Adrenal gland (tissue), 12 donors: ENCODE measurements around the gene TEX13D. TPM values are rescaled to one million over a fixed set of nuclear protein-coding genes. Genes with fewer than 3 reads are reported as not detected.
"Not testable (repeated sequence)": the region's sequence is repeated elsewhere in the genome, so short reads cannot be mapped to it uniquely, and the experiment has no call there.

Experiments
- DNase-seq, 7 donors: peaks; one replicate each; pipeline ENCODE4 v3.0.0-alpha.2; 2019 to 2020
- H3K27ac ChIP-seq, 5 donors: fragments of 200-600 bp; sonication (generic) in 4 of 5; 1 replicate in 3 of 5; 2 replicates in 2 of 5; pipeline versions ENCODE4 v1.5.1 to v1.8.0; 2016 to 2020; ENCODE audit warnings: mild to moderate bottlenecking in 1 of 5
- H3K27me3 ChIP-seq: fragments of 200-600 bp; 2 replicates; pipeline ENCODE4 v1.8.0; 2021
- H3K36me3 ChIP-seq, 2 donors: fragments of 200-600 bp; replicated peaks in 1 of 2; 1 replicate in 1 of 2; 2 replicates in 1 of 2; pipeline versions ENCODE4 v1.5.1 to v1.8.0; 2018 to 2022
- H3K4me1 ChIP-seq, 2 donors: fragments of 200-600 bp; replicated peaks in 1 of 2; 1 replicate in 1 of 2; 2 replicates in 1 of 2; pipeline versions ENCODE4 v1.5.1 to v1.8.0; 2018 to 2021
- H3K4me3 ChIP-seq, 4 donors: fragments of 200-600 bp; sonication (generic) in 3 of 4; one replicate each; pipeline ENCODE4 v1.5.1; 2016 to 2018
- H3K9me3 ChIP-seq, 3 donors: fragments of 200-600 bp; sonication (generic) in 1 of 3; replicated peaks in 1 of 3; 1 replicate in 2 of 3; 2 replicates in 1 of 3; pipeline versions ENCODE4 v1.5.1 to v1.8.0; 2016 to 2021
- POLR2A ChIP-seq, 2 donors: fragments of 450-650 bp; IDR thresholded peaks; one replicate each; pipeline ENCODE4 v1.6.1; 2017; ENCODE audit warnings: antibody characterized with exemption in 2 of 2, mild to moderate bottlenecking in 2 of 2, moderate library complexity in 1 of 2
- WGBS, 4 donors: extraction: QIAGEN DNeasy Blood & Tissue Kit in 2 of 4; methylation state at CpG; one replicate each; pipeline versions ENCODE4 v1.1.5 to v1.1.7; 2013 to 2017; 5-methylcytosine and 5-hydroxymethylcytosine counted together
- intact Hi-C, 2 donors: fragments of 100-400 bp; cut with DNase I; formaldehyde crosslinking; loops; one replicate each; pipeline versions ENCODE4 v1.14.1 to v1.15.0; 2022 to 2023
- polyA plus RNA-seq, 3 donors: library from polyadenylated mRNA; stranded (reverse); fragments of 200-250 nt in 2 of 3; fragments of 350-450 nt in 1 of 3; fragmentation: Illumina TruSeq in 1 of 3; extraction: RNeasy Lipid Tissue Mini Kit (QIAGEN cat#74804) in 1 of 3; gene quantifications; one replicate each; pipeline ENCODE4 v1.2.3, GENCODE V29; 2013 to 2014
- total RNA-seq, 9 donors: library from RNA; depleted of rRNA in 4 of 9; stranded (reverse); fragments of >200 nt in 4 of 9; fragments of 120-200 nt in 1 of 9; fragmentation: NEBNext Ultra II Directional in 1 of 9; extraction: Animal tissue kit (Norgen Biotek cat#: 25700) in 1 of 9; gene quantifications; one replicate each; pipeline versions ENCODE4 v1.1.0 to v1.2.4, GENCODE V29; 2013 to 2023
- TF ChIP-seq, protein P1 (sequence below), 6 experiments: fragments of 450-650 bp in 4 of 6; fragments of 200-600 bp in 2 of 6; sonication (generic) in 1 of 6; IDR thresholded peaks; 1 replicate in 5 of 6; 2 replicates in 1 of 6; pipeline versions ENCODE4 v1.5.1 to v1.8.0; 2016 to 2021; ENCODE audit warnings: antibody characterized with exemption in 6 of 6, mild to moderate bottlenecking in 2 of 6, moderate library complexity in 1 of 6
- donor health status: healthy with polysubstance abuse.
- donor health status: Bipolar disorder and iron deficiency.
- donor health status: DM: yes; HTN: yes; CAD: no.
- donor health status: DM: no; HTN: no; CAD: no.
- donor health status: DM: no; HTN: no; CAD: no.
- donor health status: DM: yes; HTN: yes; CAD: no.

The TEX13D gene
- total and polyA plus RNA-seq, 12 donors, result not detected

GRCh38 chrX:124333862-124334261 is 1.4 kb downstream of the TEX13D start:
- 78 to 92% (median 79%) methylated on average over 6 of the region's 6 CpGs; no CpG with 5 or more reads in 1 of the 4 donors for WGBS, 4 donors
- no peak overlapping the region for H3K4me3 ChIP-seq
- no peak overlapping the region for H3K27ac ChIP-seq
- no peaks in the 10 kb centered on the region for H3K9me3 ChIP-seq
- H3K4me1 ChIP-seq, result no peaks in the 10 kb centered on the region
- TF ChIP-seq POLR2A (IDR thresholded peaks at IDR 0.05), result no peak
- TF ChIP-seq, protein P1, sequence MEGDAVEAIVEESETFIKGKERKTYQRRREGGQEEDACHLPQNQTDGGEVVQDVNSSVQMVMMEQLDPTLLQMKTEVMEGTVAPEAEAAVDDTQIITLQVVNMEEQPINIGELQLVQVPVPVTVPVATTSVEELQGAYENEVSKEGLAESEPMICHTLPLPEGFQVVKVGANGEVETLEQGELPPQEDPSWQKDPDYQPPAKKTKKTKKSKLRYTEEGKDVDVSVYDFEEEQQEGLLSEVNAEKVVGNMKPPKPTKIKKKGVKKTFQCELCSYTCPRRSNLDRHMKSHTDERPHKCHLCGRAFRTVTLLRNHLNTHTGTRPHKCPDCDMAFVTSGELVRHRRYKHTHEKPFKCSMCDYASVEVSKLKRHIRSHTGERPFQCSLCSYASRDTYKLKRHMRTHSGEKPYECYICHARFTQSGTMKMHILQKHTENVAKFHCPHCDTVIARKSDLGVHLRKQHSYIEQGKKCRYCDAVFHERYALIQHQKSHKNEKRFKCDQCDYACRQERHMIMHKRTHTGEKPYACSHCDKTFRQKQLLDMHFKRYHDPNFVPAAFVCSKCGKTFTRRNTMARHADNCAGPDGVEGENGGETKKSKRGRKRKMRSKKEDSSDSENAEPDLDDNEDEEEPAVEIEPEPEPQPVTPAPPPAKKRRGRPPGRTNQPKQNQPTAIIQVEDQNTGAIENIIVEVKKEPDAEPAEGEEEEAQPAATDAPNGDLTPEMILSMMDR (IDR thresholded peaks at IDR 0.05), result no peak
- no peaks in the 10 kb centered on the region for H3K36me3 ChIP-seq
- intact Hi-C loops, result no loop called here
- DNase-seq, result no peak
- peaks cover 10% of the 10 kb centered on the region for H3K27me3 ChIP-seq

- H3K4me1 ChIP-seq, DNase-seq, H3K4me3 ChIP-seq, H3K27ac ChIP-seq, H3K9me3 ChIP-seq, H3K36me3 ChIP-seq, intact Hi-C loops, H3K27me3 ChIP-seq: not testable (repeated sequence)
- WGBS, 4 donors, result 57 to 86% (median 85%) methylated on average over 2 of the region's 2 CpGs
These were observed 2.1 kb downstream of the TEX13D start for GRCh38 chrX:124334555-124334954.

DNA sequence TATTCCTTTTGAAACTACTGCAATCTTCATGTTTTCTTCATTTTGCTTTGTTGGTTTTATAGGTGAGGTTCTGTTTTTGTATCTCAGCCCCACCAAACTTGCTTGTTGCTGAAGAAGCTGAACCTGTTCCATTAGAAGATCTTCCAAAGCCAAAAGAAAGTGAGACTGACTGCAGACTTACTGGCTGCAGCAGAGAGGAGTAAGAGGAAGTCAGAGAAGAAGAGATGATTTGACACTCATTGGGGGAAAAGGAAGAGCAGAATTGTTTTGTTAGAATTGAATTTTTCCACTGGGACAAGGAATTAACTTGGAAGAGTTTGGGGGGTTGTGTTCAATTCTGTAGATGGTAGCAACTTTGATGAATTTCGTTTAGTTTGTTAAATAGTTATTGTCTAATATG is 3.1 kb downstream of the TEX13D start:
- no peak for DNase-seq
- no peaks in the 10 kb centered on the region for H3K9me3 ChIP-seq
- TF ChIP-seq, protein P1 (IDR thresholded peaks at IDR 0.05), result no peak
- no peak for TF ChIP-seq POLR2A (IDR thresholded peaks at IDR 0.05)

DNA sequence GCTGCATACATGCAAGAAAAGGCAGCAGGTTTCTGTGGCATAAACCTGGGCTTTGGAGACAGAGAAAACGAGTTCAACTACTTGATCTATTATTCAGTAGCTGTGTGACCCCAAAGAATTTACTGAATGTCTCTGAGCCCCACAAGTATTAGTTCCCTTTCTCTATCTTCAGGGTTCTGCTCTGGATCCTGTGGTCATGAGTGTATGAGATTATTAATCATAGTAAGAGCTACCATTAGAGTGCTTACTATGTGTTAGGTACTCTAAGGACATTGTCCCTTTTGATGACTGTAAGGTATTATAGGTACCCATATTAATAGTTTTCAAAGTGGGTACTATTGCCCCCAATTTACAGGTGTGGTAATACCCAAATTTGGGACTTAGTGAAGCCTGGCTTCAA is 5.5 kb downstream of the TEX13D start:
- Histone ChIP-seq H3K4me1 (no peaks in the 10 kb centered on the region), H3K36me3 (no peaks in the 10 kb centered on the region), H3K27ac (no peak overlapping the region), H3K27me3 (peaks cover 6% of the 10 kb centered on the region), H3K9me3 (no peaks in the 10 kb centered on the region), H3K4me3 (no peak overlapping the region)
- intact Hi-C loops, result no loop called here
- TF ChIP-seq, protein P1 (IDR thresholded peaks at IDR 0.05), result no peak
- TF ChIP-seq POLR2A (IDR thresholded peaks at IDR 0.05), result no peak
- no peak for DNase-seq
- WGBS, 4 donors, result 18 to 20% (median 19%) methylated on average over 1 of the region's 1 CpG; no CpG with 5 or more reads in 1 of the 4 donors

More for the DNA sequence above, 3.1 kb downstream of the TEX13D start:
- no peaks in the 10 kb centered on the region for H3K4me1 ChIP-seq
- intact Hi-C loops, result no loop called here
- no peak overlapping the region for H3K4me3 ChIP-seq
- H3K27me3 ChIP-seq, result peaks cover 6% of the 10 kb centered on the region
- H3K36me3 ChIP-seq, result no peaks in the 10 kb centered on the region
- H3K27ac ChIP-seq, result no peak overlapping the region
- WGBS, 4 donors, result 25 to 47% (median 37%) methylated on average over 1 of the region's 1 CpG

DNA sequence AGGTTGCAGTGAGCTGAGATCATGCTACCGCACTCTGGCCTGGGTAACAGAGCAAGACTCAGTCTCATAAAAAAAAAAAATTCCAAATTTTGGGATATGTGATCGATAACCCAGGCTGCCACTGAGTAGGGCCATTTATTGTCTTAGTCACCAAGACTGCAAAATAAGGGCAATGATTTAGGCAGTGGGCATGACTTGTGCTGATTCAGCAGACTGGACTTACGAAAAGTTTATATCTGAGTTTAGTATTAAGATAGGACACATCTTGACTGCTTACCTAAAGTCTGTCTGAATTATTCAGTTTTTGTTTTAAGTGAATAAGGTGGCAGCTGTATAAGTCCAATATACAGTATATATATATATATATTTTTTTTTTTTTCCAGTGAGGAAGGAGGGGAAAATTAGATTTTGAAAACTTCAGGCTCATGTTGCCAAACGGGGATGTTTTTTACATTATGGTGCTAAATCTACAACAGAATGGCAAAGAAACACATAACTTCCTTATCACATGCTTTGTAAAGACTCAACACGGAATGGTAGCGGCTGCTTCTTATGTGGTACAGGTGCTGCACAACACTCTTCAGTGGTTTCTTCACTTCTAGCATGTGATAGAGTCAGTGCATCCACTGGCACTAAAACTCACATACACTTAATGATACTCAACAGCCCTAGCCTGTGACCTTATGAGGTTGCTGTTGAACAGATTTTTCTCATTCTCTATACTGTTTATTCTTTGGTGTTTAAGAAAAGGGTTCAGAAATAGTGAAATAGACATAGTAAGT is 6.5 kb downstream of the TEX13D start:
- WGBS, 4 donors, result 72 to 91% (median 81%) methylated on average over 6 of the region's 6 CpGs
- no peak for DNase-seq
- no peaks in the 10 kb centered on the region for H3K4me1 ChIP-seq
- H3K27me3 ChIP-seq, result peaks cover 6% of the 10 kb centered on the region
- H3K36me3 ChIP-seq, result no peaks in the 10 kb centered on the region
- no peaks in the 10 kb centered on the region for H3K9me3 ChIP-seq
- intact Hi-C loops, result no loop called here
- no peak overlapping the region for H3K27ac ChIP-seq
- no peak overlapping the region for H3K4me3 ChIP-seq
- TF ChIP-seq, protein P1 (IDR thresholded peaks at IDR 0.05), result no peak
- no peak for TF ChIP-seq POLR2A (IDR thresholded peaks at IDR 0.05)
